Measurements from ENCODE around the gene TBXA2R.

- TF ChIP-seq ZBTB7A (IDR thresholded peaks at IDR 0.05; ENCODE audit: low read depth) = no peak
- no peak for TF ChIP-seq TAF1 (IDR thresholded peaks at IDR 0.05; ENCODE audit: low read depth)
- no peak for TF ChIP-seq FOXM1 (IDR thresholded peaks at IDR 0.05; ENCODE audit: borderline replicate concordance, low read depth)
- TF ChIP-seq EP300 (IDR thresholded peaks at IDR 0.05; ENCODE audit: borderline replicate concordance) = no peak
- no peak for TF ChIP-seq REST (IDR thresholded peaks at IDR 0.05; ENCODE audit: low read depth)
- no peak for TF ChIP-seq EGR1 (IDR thresholded peaks at IDR 0.05)
- TF ChIP-seq NFIC (IDR thresholded peaks at IDR 0.05) = no peak
Observed at GRCh38 chr19:3645067-3645396, 38.4 kb upstream of the TBXA2R start.

All from Ishikawa (cell line).